LNCAP (cell line): ENCODE data around the gene MN1.

ENCODE experiments used
- CTCF ChIP-seq: fragments of 450-650 bp; IDR thresholded peaks from 2 replicates; pipeline ENCODE4 v1.5.1; 2017; ENCODE audit warnings: mild to moderate bottlenecking

The MN1 gene

GRCh38 chr22:27752141-27752540, 49.4 kb downstream of the MN1 start:
- no peak for TF ChIP-seq CTCF

- TF ChIP-seq CTCF: no peak
These were observed 50.1 kb downstream of the MN1 start for GRCh38 chr22:27751277-27752070.

GRCh38 chr22:27750584-27751265, 50.8 kb downstream of the MN1 start:
- TF ChIP-seq CTCF: no peak

GRCh38 chr22:27749597-27750225, 51.8 kb downstream of the MN1 start:
- no peak for TF ChIP-seq CTCF

GRCh38 chr22:27748751-27749191, 52.8 kb downstream of the MN1 start:
- no peak for TF ChIP-seq CTCF

GRCh38 chr22:27748349-27748748, 53.2 kb downstream of the MN1 start:
- no peak for TF ChIP-seq CTCF

GRCh38 chr22:27747396-27748221, 53.9 kb downstream of the MN1 start:
- no peak for TF ChIP-seq CTCF
